HG03175 (cell line): ENCODE results near the gene SPRING1.

Experiments
- ATAC-seq: cut with Tn5 transposase; IDR thresholded peaks from one replicate; pipeline ENCODE4 v1.9.1; 2021; ENCODE audit warnings: mild to moderate bottlenecking, moderate library complexity; ENCODE audit not compliant: unreplicated experiment

The SPRING1 gene

GRCh38 chr12:116710370-116711150, 27.3 kb downstream of the SPRING1 start:
- ATAC-seq, result no peak

- ATAC-seq, result no peak
Observed at GRCh38 chr12:116709768-116710167, 28.1 kb downstream of the SPRING1 start.

GRCh38 chr12:116708826-116709756, 28.8 kb downstream of the SPRING1 start:
- no peak for ATAC-seq

GRCh38 chr12:116707751-116708150, 30.1 kb downstream of the SPRING1 start:
- no peak for ATAC-seq

- ATAC-seq, result peak; percentile 76
Observed at GRCh38 chr12:116703214-116703795, 34.6 kb downstream of the SPRING1 start.

- ATAC-seq, result no peak
Observed at GRCh38 chr12:116701432-116701831, 36.4 kb downstream of the SPRING1 start.

GRCh38 chr12:116700066-116700465, 37.8 kb downstream of the SPRING1 start:
- ATAC-seq, result no peak

- ATAC-seq, result no peak
Observed at GRCh38 chr12:116698554-116699075, 39.3 kb downstream of the SPRING1 start.

- no peak for ATAC-seq
Observed at GRCh38 chr12:116698116-116698515, 39.8 kb downstream of the SPRING1 start.

- ATAC-seq, result no peak
Observed at GRCh38 chr12:116697716-116698115, 40.2 kb downstream of the SPRING1 start.

GRCh38 chr12:116697305-116697704, 40.6 kb downstream of the SPRING1 start:
- ATAC-seq, result no peak

- ATAC-seq, result no peak
Observed at GRCh38 chr12:116695464-116695725, 42.5 kb downstream of the SPRING1 start.

- ATAC-seq, result no peak
Observed at GRCh38 chr12:116694653-116695463, 43.0 kb downstream of the SPRING1 start.

- ATAC-seq, result no peak
Observed at GRCh38 chr12:116693286-116694227, 44.3 kb downstream of the SPRING1 start.

GRCh38 chr12:116692605-116693004, 45.3 kb downstream of the SPRING1 start:
- ATAC-seq, result no peak

GRCh38 chr12:116691636-116692035, 46.2 kb downstream of the SPRING1 start:
- no peak for ATAC-seq

- ATAC-seq, result no peak
Observed at GRCh38 chr12:116691205-116691604, 46.7 kb downstream of the SPRING1 start.

GRCh38 chr12:116689979-116690744, 47.7 kb downstream of the SPRING1 start:
- no peak for ATAC-seq

GRCh38 chr12:116689521-116689920, 48.3 kb downstream of the SPRING1 start:
- ATAC-seq, result no peak
